IPS-18c (cell line): ENCODE measurements around the gene RAB40B.

ENCODE experiments used
- H3K4me3 ChIP-seq: 2 replicates; pipeline ENCODE4 v1.7.0; 2013; ENCODE audit warnings: low read depth, mild to moderate bottlenecking, low read length, moderate library complexity; ENCODE audit not compliant: insufficient read depth
- H3K9me3 ChIP-seq: one replicate; pipeline ENCODE4 v1.6.1; 2013; ENCODE audit warnings: mild to moderate bottlenecking, low read length, moderate library complexity; ENCODE audit not compliant: control insufficient read depth, insufficient read depth

RAB40B gene

DNA sequence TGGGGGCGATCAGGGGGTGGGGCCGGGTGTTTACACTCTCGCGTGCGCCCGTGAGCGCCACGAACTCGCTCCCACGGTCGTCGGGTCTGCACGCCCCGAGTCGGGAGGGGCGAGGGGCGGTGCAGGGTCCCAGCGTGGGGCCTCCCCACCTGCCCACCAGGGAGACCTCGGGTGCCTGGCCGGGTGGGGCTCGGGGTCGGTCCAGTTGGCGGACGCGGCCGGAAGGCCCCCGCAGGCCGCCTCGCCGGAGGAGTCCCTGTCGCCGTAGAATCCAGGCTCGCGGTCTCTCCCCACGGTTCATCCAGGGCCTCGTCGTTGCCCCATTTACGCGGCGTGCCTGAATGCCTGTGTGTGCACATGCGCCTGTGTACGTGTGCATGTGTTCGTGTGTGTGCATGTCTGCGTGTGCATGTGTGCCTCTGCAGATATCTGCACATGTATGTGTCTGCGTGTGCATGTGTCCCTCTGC is 510 bp upstream of the RAB40B start:
- peak overlapping the region; percentile 63 for H3K4me3 ChIP-seq

DNA sequence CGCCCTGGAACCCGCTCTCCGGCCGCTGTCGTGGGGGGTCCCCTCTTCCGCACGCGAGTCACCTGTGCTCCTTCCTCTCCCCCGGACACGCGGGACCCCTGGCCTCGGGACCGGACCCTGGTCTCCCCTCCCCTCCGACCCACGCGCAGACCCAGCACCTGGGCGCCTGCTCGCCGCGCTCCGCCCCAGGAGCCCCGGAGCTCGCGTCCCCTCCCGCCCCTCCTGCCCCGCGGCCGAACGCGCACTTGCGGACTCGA is 762 bp downstream of the RAB40B start:
- H3K9me3 ChIP-seq, result no peaks in the 10 kb centered on the region
- H3K4me3 ChIP-seq, result peak overlapping the region; percentile 53

More for the DNA sequence above, 510 bp upstream of the RAB40B start:
- H3K9me3 ChIP-seq, result no peaks in the 10 kb centered on the region

DNA sequence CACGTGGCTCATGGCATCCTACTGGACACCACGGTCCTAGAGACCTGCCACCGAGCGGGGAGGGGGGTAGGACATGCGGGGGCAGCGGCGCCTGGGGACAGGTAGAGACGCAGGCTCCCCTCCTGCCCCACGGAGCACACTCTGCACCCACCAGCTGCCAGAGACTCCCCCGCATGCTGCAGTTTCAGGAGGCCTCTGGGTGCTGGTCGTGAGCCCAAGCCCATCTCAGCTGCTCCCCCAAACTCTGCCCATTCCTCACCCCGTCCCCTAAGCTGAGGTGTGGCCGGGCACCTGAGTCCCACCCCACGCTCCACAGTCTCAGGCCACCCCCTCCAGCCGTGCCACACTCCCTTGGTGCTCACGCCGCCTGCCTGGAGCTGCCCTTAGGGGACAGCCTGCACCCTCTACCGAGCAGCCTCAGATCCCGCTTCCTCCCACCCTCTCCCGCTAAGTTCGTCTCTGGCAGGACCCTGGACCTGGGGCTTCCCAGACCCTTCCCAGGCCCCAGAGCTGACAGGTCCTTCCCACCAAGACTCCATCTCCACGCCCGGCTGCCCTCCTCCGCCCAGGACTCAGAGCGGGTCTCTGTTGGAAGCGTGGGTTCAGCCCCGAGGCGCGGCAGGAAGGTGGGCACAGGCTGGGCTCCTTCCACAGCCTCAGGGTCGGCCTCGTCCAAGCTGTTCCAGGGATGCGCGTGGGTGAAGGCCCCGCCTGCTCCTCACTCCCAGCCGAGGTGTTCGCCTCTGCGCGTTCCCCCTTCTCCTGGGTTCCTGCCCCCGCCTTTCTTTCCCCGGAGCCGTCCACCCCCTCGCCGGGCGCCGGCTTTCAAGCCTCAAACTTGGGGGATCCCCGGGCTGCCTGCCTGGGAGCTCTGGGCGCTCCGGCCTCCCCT is 1.3 kb downstream of the RAB40B start:
- H3K9me3 ChIP-seq, result no peaks in the 10 kb centered on the region
- H3K4me3 ChIP-seq, result peak overlapping the region; percentile 53

DNA sequence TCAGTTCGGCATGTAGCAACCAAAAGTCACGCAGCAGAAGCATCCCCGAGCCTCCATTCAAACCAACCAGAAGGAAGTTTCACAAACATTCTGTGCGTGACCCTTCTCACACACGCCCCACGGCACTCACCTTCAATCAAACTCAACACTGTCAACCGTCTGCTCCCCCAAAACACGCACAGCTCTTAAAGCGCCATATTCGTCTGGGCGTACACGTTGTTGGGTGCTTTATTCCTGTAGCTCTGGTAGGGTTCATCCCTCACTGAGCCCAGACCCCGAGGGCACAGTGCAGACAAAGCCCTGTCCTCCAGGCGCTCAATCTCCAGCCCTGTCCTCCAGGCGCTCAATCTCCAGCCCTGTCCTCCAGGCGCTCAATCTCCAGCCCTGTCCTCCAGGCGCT is 2.2 kb downstream of the RAB40B start:
- Histone ChIP-seq H3K4me3 (no peak overlapping the region), H3K9me3 (no peaks in the 10 kb centered on the region)

DNA sequence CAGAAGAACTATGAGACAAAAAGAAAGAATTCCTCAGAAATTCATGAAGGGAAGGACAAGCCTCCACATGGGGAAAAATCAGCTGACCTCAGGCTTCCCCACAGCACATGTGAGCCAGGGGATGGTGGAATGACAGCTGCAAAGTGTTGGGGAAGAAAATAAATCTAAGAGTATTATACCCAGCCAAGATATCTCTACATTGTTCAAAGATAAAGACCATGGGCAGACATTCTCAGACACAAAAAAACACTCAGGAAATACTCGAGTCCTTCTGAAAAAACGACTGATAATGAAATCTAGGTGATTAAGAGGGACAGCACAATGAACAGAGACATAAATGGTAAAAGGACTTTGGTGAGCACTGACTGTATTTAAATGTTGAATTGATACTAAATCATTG is 3.9 kb downstream of the RAB40B start:
- Histone ChIP-seq H3K9me3 (no peaks in the 10 kb centered on the region), H3K4me3 (no peak overlapping the region)

DNA sequence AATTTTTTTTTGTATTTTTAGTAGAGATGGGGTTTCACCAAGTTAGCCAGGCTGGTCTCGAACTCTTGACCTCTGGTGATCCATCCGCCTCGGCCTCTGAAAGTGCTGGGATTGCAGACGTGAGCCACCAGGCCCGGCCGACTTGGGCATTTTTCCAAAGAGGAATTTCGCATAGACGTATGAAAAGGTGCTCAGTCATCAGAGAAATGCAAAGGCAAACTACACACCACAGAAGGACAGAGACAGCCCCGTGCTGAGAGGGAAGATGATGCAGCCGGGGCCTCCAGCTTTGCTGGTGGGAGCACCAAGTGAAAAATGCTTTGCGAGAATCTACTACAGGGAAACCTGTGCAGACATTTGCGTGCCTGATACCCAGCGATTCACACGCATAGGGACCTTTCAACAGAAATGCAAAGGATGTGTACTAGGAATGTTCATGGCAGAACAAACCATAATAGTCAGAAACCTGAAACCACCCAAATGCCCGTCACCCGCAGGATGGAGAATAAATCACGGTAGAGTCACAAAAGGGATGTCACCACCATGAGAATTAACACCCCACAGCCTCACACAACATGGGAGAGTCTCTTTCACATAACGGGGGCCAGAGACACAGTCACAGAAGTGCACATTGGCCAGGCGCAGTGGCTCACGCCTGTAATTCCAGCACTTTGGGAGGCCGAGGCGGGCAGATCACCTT is 5.2 kb downstream of the RAB40B start:
- Histone ChIP-seq H3K4me3 (no peak overlapping the region), H3K9me3 (no peaks in the 10 kb centered on the region)

DNA sequence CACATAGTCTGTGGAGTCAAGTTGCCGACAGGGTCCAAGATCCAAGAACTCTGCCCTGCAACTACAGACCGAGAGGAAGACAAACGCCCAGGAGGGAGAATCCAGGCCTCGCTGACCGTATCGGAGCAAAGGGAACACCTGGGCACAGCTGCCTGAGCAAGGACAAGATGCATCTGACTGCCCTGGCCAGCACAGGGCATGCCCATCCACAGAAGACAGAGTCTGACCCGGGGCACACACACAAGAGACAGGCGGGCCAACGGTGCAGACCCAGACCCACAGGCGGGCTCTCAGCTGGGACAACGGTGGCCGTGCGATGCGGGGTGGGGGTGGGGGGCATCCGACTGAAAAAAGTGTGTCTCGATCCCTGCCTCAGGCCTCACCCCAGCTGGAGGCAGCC is 6.2 kb downstream of the RAB40B start:
- no peak overlapping the region for H3K4me3 ChIP-seq
- H3K9me3 ChIP-seq, result no peaks in the 10 kb centered on the region

DNA sequence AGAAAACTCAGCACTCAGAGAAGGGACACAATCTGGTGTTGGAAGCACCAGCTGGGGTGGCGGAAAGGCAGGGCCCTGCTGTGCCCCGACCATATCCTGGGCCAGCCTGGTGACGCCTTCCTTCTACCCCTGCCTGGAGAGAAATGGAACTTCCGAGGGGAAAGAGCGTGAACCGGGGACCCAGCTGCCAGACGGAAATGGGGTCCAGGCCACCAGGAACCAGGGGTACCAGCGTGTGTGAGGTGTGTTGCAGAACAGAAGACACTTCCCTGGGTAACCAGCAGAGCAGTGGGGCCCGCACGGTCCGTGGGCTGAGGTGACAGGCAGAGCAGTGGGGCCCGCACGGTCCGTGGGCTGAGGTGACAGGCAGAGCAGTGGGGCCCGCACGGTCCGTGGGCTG is 6.8 kb downstream of the RAB40B start:
- no peaks in the 10 kb centered on the region for H3K9me3 ChIP-seq

DNA sequence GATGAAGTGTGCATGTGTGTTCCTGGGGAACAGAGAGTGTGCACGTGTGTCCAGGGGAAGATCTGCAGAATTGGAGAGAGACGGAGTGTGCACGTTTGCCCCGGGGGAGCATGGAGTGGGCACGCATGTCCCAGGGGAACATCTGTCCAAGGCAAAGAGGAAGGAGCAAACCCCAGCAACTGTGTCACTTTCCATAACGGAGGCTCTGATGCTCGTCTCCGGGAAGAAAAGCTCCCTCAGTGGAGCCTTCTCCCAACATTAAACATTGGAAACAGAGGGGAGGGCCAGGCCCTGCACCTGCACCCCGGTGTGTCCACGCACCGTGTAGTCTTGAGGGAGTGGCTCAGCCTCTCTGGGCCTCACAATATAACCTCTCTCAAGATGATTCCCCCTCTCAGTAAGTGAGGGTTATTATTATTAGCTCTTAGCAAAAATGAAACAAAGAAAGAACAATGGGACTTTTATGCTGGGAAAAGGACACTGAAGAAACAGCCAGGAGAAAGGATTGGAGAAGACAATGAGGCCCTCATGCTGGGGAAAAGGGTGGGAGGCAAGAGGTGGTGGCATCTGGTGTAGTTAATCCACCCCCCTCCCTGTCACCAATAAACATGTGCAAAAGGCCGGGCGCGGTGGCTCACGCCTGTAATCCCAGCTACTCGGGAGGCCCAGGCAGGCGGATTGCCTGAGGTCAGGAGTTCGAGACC is 7.6 kb downstream of the RAB40B start:
- Histone ChIP-seq H3K4me3 (no peak overlapping the region), H3K9me3 (no peaks in the 10 kb centered on the region)

More for the DNA sequence above, 6.8 kb downstream of the RAB40B start:
- H3K4me3 ChIP-seq, result no peak overlapping the region

DNA sequence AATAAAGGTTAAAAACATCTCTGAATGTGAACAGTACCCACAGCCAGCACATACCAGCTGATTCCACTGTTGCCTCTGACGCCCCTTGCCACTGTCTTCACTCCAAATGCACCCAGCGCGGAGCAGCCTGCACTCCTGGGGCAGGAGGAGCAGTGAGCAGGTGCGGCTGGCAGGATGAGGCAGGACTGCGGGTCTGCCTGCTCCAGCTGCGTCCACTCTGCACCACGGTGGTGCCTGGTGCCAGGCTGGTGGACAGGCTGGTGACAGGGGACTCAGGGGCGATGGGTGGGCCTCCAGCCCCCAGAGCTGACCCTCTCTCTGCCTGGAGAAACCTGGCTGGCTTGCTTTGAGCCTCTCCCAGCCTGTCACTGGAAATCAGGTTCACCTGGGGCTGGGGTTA is 9.4 kb downstream of the RAB40B start:
- H3K4me3 ChIP-seq, result no peak overlapping the region
- H3K9me3 ChIP-seq, result no peaks in the 10 kb centered on the region

DNA sequence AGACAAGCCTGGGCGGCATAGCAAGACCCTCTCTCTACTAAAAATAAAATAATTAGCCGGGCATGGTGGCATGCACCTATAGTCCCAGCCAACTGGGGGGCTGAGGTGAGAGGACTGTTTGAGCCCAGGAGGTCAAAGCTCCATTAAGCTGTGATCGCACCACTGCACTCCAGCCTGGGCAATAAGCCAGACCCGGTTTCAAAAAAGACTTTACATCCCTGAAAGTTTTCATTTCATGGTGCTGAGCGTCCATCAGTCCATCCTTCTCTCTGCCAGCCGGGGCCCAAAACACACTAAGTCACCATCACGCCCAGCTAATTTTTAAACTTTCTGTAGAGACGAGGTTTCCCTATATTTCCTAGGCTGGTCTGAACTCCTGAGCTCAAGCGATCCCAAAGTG is 10.6 kb downstream of the RAB40B start:
- Histone ChIP-seq H3K4me3 (no peak overlapping the region), H3K9me3 (no peaks in the 10 kb centered on the region)

DNA sequence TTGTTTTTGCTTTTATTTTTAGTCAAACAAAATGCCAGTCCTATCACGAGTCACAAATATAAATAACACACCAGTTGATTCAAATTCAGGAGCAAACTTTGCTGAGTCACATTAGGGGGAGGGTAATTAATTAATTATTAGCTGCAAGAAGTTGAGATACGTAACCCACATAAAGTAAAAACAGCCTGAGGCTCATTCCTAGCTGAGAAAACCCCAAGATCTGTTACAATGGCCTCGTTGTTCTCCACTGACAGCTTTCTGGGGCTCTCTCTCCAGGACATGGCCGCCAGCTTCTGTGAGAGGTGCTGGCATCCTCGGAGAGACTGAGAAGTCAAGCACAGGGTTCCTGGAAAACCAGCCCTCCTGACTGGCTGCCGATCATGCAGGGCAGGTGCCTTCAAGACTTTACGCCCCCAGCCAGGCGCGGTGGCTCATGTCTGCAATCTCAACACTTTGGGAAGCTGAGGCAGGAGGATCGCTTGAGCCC is 11.1 kb downstream of the RAB40B start:
- H3K9me3 ChIP-seq, result no peaks in the 10 kb centered on the region
- no peak overlapping the region for H3K4me3 ChIP-seq

DNA sequence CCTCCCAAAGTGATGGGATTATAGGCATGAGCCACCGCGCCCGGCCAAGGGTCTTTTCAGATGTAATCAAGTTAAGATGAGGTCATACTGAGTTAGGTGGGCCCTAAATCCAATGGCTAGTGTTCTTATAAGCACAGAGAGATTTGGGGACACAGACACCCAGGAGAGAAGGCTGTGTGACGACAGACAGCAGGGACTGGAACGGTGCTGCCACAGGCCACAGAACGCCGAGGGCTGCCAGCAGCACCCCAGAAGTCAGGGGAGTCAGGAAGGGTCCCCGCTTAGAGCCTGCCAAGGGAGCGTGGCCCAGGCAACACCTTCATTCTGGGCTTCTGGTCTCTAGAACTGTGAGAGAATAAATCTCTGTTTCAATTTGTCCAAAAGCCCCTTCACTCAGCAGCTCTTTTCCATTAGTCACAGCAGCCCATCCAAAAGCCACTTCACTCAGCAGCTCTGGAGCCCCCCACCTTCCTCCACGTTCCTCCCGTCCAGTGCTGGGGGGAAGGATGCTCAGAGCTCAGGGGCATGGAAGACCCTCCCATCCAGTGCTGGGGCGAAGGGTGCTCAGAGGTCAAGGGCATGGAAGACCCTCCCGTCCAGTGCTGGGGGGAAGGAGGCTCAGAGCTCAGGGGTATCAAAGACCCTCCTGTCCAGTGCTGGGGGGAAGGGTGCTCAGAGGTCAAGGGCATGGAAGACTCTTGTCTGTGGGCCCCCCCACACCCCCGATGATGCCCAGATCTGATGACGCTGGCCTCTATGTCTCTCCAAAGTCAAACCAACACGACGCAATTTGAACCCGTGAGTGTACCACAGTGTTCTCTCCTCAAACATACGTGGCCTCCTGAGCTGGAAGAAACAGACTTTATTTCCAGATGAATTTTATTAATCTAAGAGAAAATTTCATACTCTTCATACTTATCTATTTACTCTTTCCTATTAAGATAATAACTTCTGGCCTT is 11.9 kb downstream of the RAB40B start:
- H3K4me3 ChIP-seq, result no peak overlapping the region
- H3K9me3 ChIP-seq, result no peaks in the 10 kb centered on the region

DNA sequence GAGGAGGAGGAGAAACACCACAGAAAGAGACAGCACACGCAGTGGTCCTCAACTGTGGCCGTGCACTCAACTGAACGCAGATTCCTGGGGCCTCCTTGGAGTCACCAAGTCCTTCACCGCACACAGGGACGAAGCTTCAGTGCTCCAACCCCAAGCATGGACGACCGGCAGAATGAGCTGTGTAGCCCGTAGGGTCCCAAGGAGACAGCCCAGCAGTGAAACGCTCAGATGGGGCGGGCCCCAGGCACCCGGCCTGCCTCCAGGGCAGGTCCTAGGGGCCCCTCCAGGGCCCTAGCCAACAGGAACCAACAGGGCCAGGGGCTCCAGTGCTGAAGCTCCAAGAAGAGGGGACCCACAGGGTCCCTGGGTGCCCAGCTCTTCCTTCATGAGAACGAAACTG is 13.2 kb downstream of the RAB40B start:
- no peak overlapping the region for H3K4me3 ChIP-seq

DNA sequence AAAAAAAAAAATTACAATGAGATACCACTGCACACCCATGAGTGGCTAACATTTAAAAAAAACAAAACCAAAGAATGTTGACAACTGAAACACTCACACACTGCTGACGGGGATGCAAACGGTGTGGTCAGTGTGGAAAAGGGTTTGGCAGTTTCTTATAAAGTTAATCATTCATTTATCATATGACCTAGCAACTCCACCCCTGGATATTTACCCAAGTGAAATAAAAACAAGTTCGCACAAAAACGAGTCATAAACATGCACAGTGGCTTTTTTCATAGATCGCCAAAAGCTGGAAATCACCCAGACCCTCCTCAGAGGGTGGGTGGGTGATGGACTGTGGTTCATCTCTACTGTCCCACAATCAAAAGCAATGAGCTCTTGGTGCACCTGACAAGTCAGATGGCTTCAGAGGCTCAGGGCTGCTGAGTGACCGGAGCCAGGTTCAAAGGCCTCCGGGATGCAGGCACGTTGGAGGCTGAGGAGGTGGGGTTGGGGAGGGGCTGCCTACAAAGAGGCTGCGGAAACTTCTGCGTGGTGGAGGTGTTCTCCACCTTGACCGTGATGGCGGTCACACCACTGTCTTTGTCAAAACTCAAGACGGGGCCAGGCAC is 14.2 kb downstream of the RAB40B start:
- no peak overlapping the region for H3K4me3 ChIP-seq
- H3K9me3 ChIP-seq, result no peaks in the 10 kb centered on the region

More for the DNA sequence above, 13.2 kb downstream of the RAB40B start:
- no peaks in the 10 kb centered on the region for H3K9me3 ChIP-seq

DNA sequence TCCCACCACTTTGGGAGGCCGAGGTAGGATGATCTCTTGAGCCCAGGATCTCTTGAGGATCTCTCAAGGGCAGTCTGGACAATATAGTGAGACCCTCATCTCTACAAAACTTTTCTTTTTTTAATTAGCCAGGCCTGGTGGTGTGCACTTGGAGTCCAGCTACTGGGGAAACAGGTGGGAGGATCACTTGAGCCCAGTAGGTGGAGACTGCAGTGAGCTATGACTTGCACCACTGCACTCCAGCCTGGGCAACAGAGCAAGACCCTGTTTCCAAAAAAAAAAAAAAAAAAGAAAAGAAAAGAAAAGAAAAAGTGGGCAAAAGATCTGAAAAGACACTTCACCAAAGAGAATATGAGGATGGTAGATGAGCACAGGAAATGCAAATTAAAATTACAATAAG is 15.0 kb downstream of the RAB40B start:
- Histone ChIP-seq H3K4me3 (no peak overlapping the region), H3K9me3 (no peaks in the 10 kb centered on the region)
